B cell (primary cell): ENCODE results near the gene ANKRD34A. TPM values are rescaled to one million over a fixed set of nuclear protein-coding genes. Genes with fewer than 3 reads are reported as not detected.

Source experiments
- ATAC-seq: fragments of 200-7000 bp; cut with Tn5 transposase; one replicate; pipeline ENCODE4 v1.10.0; 2021; ENCODE audit warnings: low read depth, mild to moderate bottlenecking, moderate number of reproducible peaks, moderate library complexity
- CTCF ChIA-PET: fragments of 350-600 bp; sonication (Branson Sonifier 250); formaldehyde crosslinking; loops from one replicate; lab custom pipeline; 2021; ENCODE audit warnings: antibody characterized with exemption, inconsistent platforms; lab: Charles Lee
- POLR2A ChIA-PET: fragments of 350-600 bp; sonication (Branson Sonifier 250); formaldehyde crosslinking; loops from one replicate; lab custom pipeline; 2021; ENCODE audit warnings: antibody characterized with exemption; lab: Charles Lee
- DNase-seq: peaks from one replicate; pipeline ENCODE4 v3.0.0; 2013
- H2AFZ ChIP-seq: 2 replicates; pipeline ENCODE4 v1.6.1; 2012; ENCODE audit warnings: mild to moderate bottlenecking, low read depth, low read length; ENCODE audit not compliant: insufficient read depth, poor library complexity, severe bottlenecking
- H3K27ac ChIP-seq, 2 donors: 1 replicate in 1 of 2; 2 replicates in 1 of 2; pipeline ENCODE4 v1.5.1; 2012 to 2013; ENCODE audit warnings: low read length in 2 of 2, mild to moderate bottlenecking in 2 of 2, moderate library complexity in 1 of 2
- H3K27me3 ChIP-seq, 4 experiments: fragments of 200-600 bp in 1 of 4; sonication (generic) in 1 of 4; replicated peaks in 1 of 4; 1 replicate in 2 of 4; 2 replicates in 2 of 4; pipeline versions ENCODE4 v1.6.1 to v1.7.0; 2013 to 2016; ENCODE audit warnings: low read length in 3 of 4, mild to moderate bottlenecking in 2 of 4, mixed read lengths in 1 of 4, moderate library complexity in 1 of 4; ENCODE audit not compliant: insufficient read depth in 4 of 4, control insufficient read depth in 3 of 4; ENCODE audit errors: control extremely low read depth in 1 of 4
- H3K36me3 ChIP-seq, 2 experiments: replicated peaks in 1 of 2; 1 replicate in 1 of 2; 2 replicates in 1 of 2; pipeline versions ENCODE4 v1.6.1 to v1.7.1; 2013; ENCODE audit warnings: low read length in 1 of 2; ENCODE audit not compliant: insufficient read depth in 2 of 2, control insufficient read depth in 1 of 2; ENCODE audit errors: control extremely low read depth in 1 of 2, extremely low read depth in 1 of 2
- H3K4me1 ChIP-seq, 2 donors: fragments of 200-600 bp in 1 of 2; sonication (generic) in 1 of 2; 1 replicate in 1 of 2; 2 replicates in 1 of 2; pipeline versions ENCODE4 v1.5.1 to v1.6.1; 2013 to 2017; ENCODE audit warnings: low read length in 2 of 2; ENCODE audit not compliant: control insufficient read depth in 2 of 2, insufficient read depth in 2 of 2
- H3K4me2 ChIP-seq: replicated peaks from 2 replicates; pipeline ENCODE3; 2012; ENCODE audit warnings: mild to moderate bottlenecking, low read depth, low read length; ENCODE audit not compliant: poor library complexity, severe bottlenecking
- H3K4me3 ChIP-seq, 5 experiments: fragments of 200-600 bp in 1 of 5; sonication (generic) in 1 of 5; 1 replicate in 3 of 5; 2 replicates in 2 of 5; pipeline versions ENCODE4 v1.5.1 to v1.7.0; 2011 to 2016; ENCODE audit warnings: low read length in 4 of 5, mild to moderate bottlenecking in 4 of 5, low read depth in 2 of 5, control low read depth in 1 of 5, moderate library complexity in 1 of 5; ENCODE audit not compliant: insufficient read depth in 1 of 5; ENCODE audit errors: control extremely low read depth in 1 of 5, extremely low read depth in 1 of 5
- H3K79me2 ChIP-seq: fragments of 200-600 bp; sonication (generic); one replicate; pipeline ENCODE4 v1.6.0; 2016; ENCODE audit warnings: low read length; ENCODE audit not compliant: control insufficient read depth, insufficient read depth
- H3K9ac ChIP-seq: fragments of 200-600 bp; sonication (generic); 2 replicates; pipeline ENCODE4 v1.6.1; 2017; ENCODE audit warnings: mild to moderate bottlenecking, low read length, moderate library complexity
- H3K9me3 ChIP-seq, 3 donors: one replicate each; pipeline versions ENCODE4 v1.6.1 to v1.7.1; 2013; ENCODE audit warnings: low read length in 2 of 3; ENCODE audit not compliant: control insufficient read depth in 2 of 3, insufficient read depth in 1 of 3; ENCODE audit errors: control extremely low read depth in 1 of 3
- H4K20me1 ChIP-seq: 2 replicates; pipeline ENCODE4 v1.6.0; 2012; ENCODE audit warnings: mild to moderate bottlenecking, low read length; ENCODE audit not compliant: insufficient read depth, control insufficient read depth, poor library complexity, severe bottlenecking
- H3K27ac Mint-ChIP-seq: one replicate; pipeline ENCODE4 v1.8.0; 2021; ENCODE audit warnings: mixed read lengths
- H3K27me3 Mint-ChIP-seq: one replicate; pipeline ENCODE4 v1.8.0; 2021; ENCODE audit warnings: mixed read lengths
- H3K4me1 Mint-ChIP-seq: one replicate; pipeline ENCODE4 v1.8.0; 2021; ENCODE audit warnings: mixed read lengths
- H3K4me3 Mint-ChIP-seq: one replicate; pipeline ENCODE4 v1.8.0; 2021; ENCODE audit warnings: mixed read lengths
- H3K9me3 Mint-ChIP-seq: one replicate; pipeline ENCODE4 v1.8.0; 2022; ENCODE audit warnings: mixed read lengths; ENCODE audit not compliant: insufficient read depth
- CTCF ChIP-seq: fragments of 200-600 bp; IDR thresholded peaks from one replicate; pipeline ENCODE4 v1.8.0; 2022; ENCODE audit warnings: antibody characterized with exemption, mild to moderate bottlenecking
- EZH2 ChIP-seq: IDR thresholded peaks from 2 replicates; pipeline ENCODE4 v1.6.1; 2012; ENCODE audit warnings: borderline replicate concordance, low read depth, mild to moderate bottlenecking, moderate library complexity, low read length; ENCODE audit not compliant: insufficient read depth, poor library complexity, severe bottlenecking
- WGBS: methylation state at CpG from one replicate; pipeline ENCODE4 v1.1.5; 2013; ENCODE audit warnings: missing lambda C conversion rate; ENCODE audit not compliant: insufficient coverage; 5-methylcytosine and 5-hydroxymethylcytosine counted together
- intact Hi-C: fragments of 100-400 bp; cut with micrococcal nuclease; formaldehyde crosslinking; loops from one replicate; pipeline ENCODE4 v1.10.0; 2022
- polyA plus RNA-seq: library from polyadenylated mRNA; depleted of rRNA; stranded (reverse); fragments of >200 nt; gene quantifications from 2 replicates; pipeline ENCODE4 v1.2.3, GENCODE V29; 2012
- total RNA-seq, 2 donors: library from RNA; stranded (reverse); fragments of 120-200 nt in 1 of 2; gene quantifications; 1 replicate in 1 of 2; 2 replicates in 1 of 2; pipeline versions ENCODE4 v1.2.3 to v1.2.4, GENCODE V29; 2013 to 2022

Gene ANKRD34A
- total and polyA plus RNA-seq, 2 donors (not counting 1 experiment from before 2014, with no cell fraction given) = 0.86 to 1.8 TPM

GRCh38 chr1:145960468-145961108 is 3.8 kb downstream of the ANKRD34A start:
- ChIA-PET POLR2A (interaction anchor here (1.1 to 1.2 kb wide), 2 partner anchors 33 to 42 kb away, joined by 3 to 5 read pairs; partner anchors contain the start of genes PEX11B and RBM8A), CTCF (interaction anchor here (2.3 to 4.4 kb wide), 2 partner anchors 18 to 33 kb away, joined by 7 to 34 read pairs; partner anchors contain the start of gene RBM8A)
- H3K27me3 Mint-ChIP-seq = no peaks in the 10 kb centered on the region
- peak overlapping the region; percentile 84 for H3K27ac Mint-ChIP-seq
- intact Hi-C loops = no loop called here
- peak overlapping the region; percentile 89 for H3K4me2 ChIP-seq
- no peaks in the 10 kb centered on the region for H3K36me3 ChIP-seq
- under 1% methylated on average over 39 of the region's 44 CpGs for WGBS
- peak overlapping the region in 1 of 2 donors; percentile 57 for H3K27ac ChIP-seq
- H3K4me1 Mint-ChIP-seq = peaks cover 86% of the 10 kb centered on the region
- peak; percentile 8 for ATAC-seq
- H3K4me3 Mint-ChIP-seq = peak overlapping the region; percentile 99
- H4K20me1 ChIP-seq = peaks cover 1% of the 10 kb centered on the region
- H3K79me2 ChIP-seq = peaks cover 58% of the 10 kb centered on the region
- H3K27me3 ChIP-seq = no peaks in the 10 kb centered on the region
- peak overlapping the region; percentile 77 for H3K9ac ChIP-seq
- peaks cover 62 to 82% of the 10 kb centered on the region in 2 donors for H3K4me1 ChIP-seq
- peak overlapping the region; percentile 61 to 86 (median 72) for H3K4me3 ChIP-seq
- H3K9me3 ChIP-seq = no peaks in the 10 kb centered on the region
- peak overlapping the region; percentile 89 for H2AFZ ChIP-seq
- TF ChIP-seq CTCF (peak; percentile 12), EZH2 (no peak)
- peak; percentile 67 for DNase-seq
- no peaks in the 10 kb centered on the region for H3K9me3 Mint-ChIP-seq

GRCh38 chr1:145959957-145960467 is 4.4 kb downstream of the ANKRD34A start:
- Mint-ChIP-seq H3K27me3 (no peaks in the 10 kb centered on the region), H3K4me1 (peaks cover 88% of the 10 kb centered on the region), H3K9me3 (no peaks in the 10 kb centered on the region), H3K4me3 (peak overlapping the region; percentile 99), H3K27ac (peak overlapping the region; percentile 69)
- intact Hi-C loops = no loop called here
- peaks cover 58% of the 10 kb centered on the region for H3K79me2 ChIP-seq
- peak overlapping the region; percentile 89 for H2AFZ ChIP-seq
- POLR2A ChIA-PET = interaction anchor here (1.1 to 1.2 kb wide), 2 partner anchors 32 to 41 kb away, joined by 3 to 5 read pairs; partner anchors contain the start of genes PEX11B and RBM8A
- H4K20me1 ChIP-seq = peaks cover 5% of the 10 kb centered on the region
- no peak for ATAC-seq
- TF ChIP-seq CTCF (no peak), EZH2 (no peak)
- peak overlapping the region; percentile 77 for H3K9ac ChIP-seq
- H3K4me2 ChIP-seq = peak overlapping the region; percentile 89
- CTCF ChIA-PET = interaction anchor here (2.3 to 4.4 kb wide), 3 partner anchors 18 to 48 kb away, joined by 7 to 34 read pairs (median 10); partner anchors contain the start of gene RBM8A
- peak; percentile 25 for DNase-seq
- peak overlapping the region in 4 of 5 experiments; percentile 61 to 86 (median 70) for H3K4me3 ChIP-seq
- no peaks in the 10 kb centered on the region for H3K36me3 ChIP-seq
- H3K9me3 ChIP-seq = no peaks in the 10 kb centered on the region
- WGBS = 15% methylated on average over 10 of the region's 12 CpGs
- H3K4me1 ChIP-seq = peaks cover 60 to 81% of the 10 kb centered on the region in 2 donors
- H3K27me3 ChIP-seq = no peaks in the 10 kb centered on the region
- H3K27ac ChIP-seq = no peak overlapping the region
